ENCODE measurements around the gene ANKRD11. TPM values are rescaled to one million over a fixed set of nuclear protein-coding genes. Genes with fewer than 3 reads are reported as not detected.
A peak's percentile ranks its signal among the peaks of the same experiment; 100 is the strongest.

The ANKRD11 gene
- polyA plus RNA-seq, 1 experiment, result 48.1 TPM

DNA sequence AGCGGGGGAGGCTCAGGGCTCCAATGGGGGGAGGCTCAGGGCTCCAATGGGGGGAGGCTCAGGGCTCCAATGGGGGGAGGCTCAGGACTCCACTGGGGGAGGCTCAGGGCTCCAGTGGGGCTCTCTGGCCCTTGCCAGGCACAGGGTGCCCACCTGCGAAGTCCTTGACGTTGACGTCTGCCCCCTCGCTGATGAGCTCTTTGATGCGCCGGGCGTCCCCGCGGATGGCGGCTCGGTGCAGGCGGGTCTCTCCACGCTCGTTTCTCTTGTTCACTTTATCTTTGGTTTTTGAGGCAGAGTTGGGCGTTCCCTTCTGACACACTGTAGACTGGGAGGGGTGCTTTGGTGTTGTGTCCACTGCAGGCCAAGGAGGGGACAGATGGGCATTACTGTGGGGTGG is 199.9 kb downstream of the ANKRD11 start:
- CTCF ChIA-PET, result interaction anchor here (0.8 to 2.0 kb wide), 2 partner anchors 13 to 28 kb away, joined by 3 to 7 read pairs; no protein-coding TSS in a partner anchor
- no peak overlapping the region for H3K4me3 ChIP-seq (ENCODE audit: low read depth, low read length)
- H3K27ac ChIP-seq (ENCODE audit: low read depth, low read length), result no peak overlapping the region
- TF ChIP-seq, protein P1, sequence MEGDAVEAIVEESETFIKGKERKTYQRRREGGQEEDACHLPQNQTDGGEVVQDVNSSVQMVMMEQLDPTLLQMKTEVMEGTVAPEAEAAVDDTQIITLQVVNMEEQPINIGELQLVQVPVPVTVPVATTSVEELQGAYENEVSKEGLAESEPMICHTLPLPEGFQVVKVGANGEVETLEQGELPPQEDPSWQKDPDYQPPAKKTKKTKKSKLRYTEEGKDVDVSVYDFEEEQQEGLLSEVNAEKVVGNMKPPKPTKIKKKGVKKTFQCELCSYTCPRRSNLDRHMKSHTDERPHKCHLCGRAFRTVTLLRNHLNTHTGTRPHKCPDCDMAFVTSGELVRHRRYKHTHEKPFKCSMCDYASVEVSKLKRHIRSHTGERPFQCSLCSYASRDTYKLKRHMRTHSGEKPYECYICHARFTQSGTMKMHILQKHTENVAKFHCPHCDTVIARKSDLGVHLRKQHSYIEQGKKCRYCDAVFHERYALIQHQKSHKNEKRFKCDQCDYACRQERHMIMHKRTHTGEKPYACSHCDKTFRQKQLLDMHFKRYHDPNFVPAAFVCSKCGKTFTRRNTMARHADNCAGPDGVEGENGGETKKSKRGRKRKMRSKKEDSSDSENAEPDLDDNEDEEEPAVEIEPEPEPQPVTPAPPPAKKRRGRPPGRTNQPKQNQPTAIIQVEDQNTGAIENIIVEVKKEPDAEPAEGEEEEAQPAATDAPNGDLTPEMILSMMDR (IDR thresholded peaks at IDR 0.05; ENCODE audit: low read depth, low read length), result no peak
- POLR2A ChIA-PET, result no interaction called here
- H3K27me3 ChIP-seq (ENCODE audit: control insufficient read depth, insufficient read depth, low read length), result no peaks in the 10 kb centered on the region
- H3K9me3 ChIP-seq (ENCODE audit: control insufficient read depth, insufficient read depth, low read length), result no peaks in the 10 kb centered on the region
- no peak for DNase-seq (ENCODE audit: low read depth, low spot score)

DNA sequence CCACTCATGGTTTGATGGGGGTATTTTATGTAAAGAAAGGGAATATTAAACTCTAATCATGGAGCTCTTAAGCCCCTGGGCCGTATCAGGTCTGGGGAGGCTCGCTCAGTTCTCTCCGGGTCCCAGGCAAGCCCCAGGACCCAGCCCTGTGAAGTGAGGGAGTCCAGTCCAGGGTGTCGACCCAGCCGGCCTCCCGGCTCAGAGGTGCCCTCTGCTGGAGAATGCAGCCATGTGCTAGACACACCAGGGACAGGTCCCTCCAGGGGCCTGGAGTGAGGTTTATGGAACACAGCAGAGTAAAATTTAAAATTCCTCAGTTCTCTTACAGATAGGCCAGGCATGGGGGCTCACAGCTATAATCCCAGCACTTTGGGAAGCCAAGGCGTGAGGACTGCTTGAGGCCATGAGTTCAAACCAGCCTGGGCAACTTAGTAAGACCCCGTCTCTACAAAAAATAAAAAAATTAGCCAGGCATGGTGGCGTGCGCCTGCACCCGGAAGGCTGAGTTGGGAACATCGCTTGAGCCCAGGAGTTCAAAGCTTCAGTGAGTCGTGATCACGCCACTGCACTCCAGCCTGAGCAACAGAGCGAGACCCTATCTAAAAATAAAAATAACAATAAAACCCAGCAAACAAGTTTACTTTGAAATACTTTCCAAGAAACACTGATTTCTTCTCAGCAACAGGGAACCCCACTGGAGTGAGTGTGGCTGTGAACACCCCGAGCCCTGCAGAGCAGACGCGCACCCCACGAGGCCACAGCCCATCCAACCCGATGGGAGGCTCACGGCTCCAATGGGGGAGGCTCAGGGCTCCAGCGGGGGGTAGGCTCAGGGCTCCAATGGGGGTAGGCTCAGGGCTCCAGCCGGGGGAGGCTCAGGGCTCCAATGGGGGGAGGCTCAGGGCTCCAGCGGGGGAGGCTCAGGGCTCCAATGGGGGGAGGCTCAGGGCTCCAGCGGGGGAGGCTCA is 200.6 kb downstream of the ANKRD11 start:
- TF ChIP-seq, protein P1 (IDR thresholded peaks at IDR 0.05; ENCODE audit: low read depth, low read length), result peak; percentile 88
- H3K9me3 ChIP-seq (ENCODE audit: control insufficient read depth, insufficient read depth, low read length), result no peaks in the 10 kb centered on the region; the same call in 1 of the 2 replicates
- H3K27ac ChIP-seq (ENCODE audit: low read depth, low read length), result no peak overlapping the region
- peak; percentile 21 for DNase-seq (ENCODE audit: low read depth, low spot score)
- ChIA-PET POLR2A (no interaction called here), CTCF (interaction anchor here (0.6 to 2.9 kb wide), 18 partner anchors 8 to 440 kb away, joined by 3 to 18 read pairs (median 4); partner anchors contain the start of gene SPG7)
- no peaks in the 10 kb centered on the region for H3K27me3 ChIP-seq (ENCODE audit: control insufficient read depth, insufficient read depth, low read length)
- H3K4me3 ChIP-seq (ENCODE audit: low read depth, low read length), result no peak overlapping the region

DNA sequence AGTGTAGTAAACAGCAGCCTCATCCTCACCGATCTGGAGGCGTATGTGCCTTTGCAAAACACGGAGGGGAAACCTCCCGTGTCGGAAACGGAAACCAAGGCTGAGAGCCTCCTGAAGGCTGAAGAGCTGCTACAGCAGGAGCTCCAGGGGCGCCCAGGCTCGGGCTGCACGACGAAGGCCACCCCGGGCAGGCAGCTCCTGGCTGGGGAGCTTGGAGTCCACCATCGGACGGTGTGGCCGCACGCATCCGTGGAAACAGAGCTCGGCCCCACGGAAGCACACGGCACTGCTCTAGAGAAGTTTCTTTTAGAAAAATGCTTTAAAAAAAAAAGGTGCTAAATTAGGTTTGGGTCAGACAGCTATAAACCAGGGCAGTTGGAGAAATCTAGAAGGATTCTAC is 201.4 kb downstream of the ANKRD11 start:
- ChIA-PET POLR2A (no interaction called here), CTCF (interaction anchor here (0.6 to 2.9 kb wide), 18 partner anchors 8 to 440 kb away, joined by 3 to 18 read pairs (median 4); partner anchors contain the start of gene SPG7)
- no peaks in the 10 kb centered on the region for H3K27me3 ChIP-seq (ENCODE audit: control insufficient read depth, insufficient read depth, low read length)
- TF ChIP-seq, protein P1 (IDR thresholded peaks at IDR 0.05; ENCODE audit: low read depth, low read length), result no peak
- H3K4me3 ChIP-seq (ENCODE audit: low read depth, low read length), result no peak overlapping the region
- H3K9me3 ChIP-seq (ENCODE audit: control insufficient read depth, insufficient read depth, low read length), result no peaks in the 10 kb centered on the region; the same call in 1 of the 2 replicates
- no peak overlapping the region for H3K27ac ChIP-seq (ENCODE audit: low read depth, low read length)
- no peak for DNase-seq (ENCODE audit: low read depth, low spot score)

DNA sequence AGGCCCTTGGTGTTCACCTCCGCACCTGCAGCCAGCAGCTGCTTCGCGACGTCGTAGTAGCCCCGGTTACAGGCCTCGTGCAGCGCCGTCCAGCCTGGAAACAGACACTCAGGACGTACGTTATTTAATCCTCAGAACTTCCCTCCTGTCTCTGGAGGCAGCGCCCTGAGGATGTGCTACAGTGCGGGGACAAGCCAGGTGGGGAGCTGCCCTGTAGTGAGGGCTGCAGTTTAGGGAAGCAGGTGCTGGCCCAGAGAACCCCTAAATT is 201.8 kb downstream of the ANKRD11 start:
- ChIA-PET POLR2A (no interaction called here), CTCF (interaction anchor here (0.6 to 2.9 kb wide), 11 partner anchors 9 to 270 kb away, joined by 3 to 18 read pairs (median 4); partner anchors contain the start of gene SPG7)
- Histone ChIP-seq H3K27ac (ENCODE audit: low read depth, low read length) (no peak overlapping the region), H3K4me3 (ENCODE audit: low read depth, low read length) (no peak overlapping the region), H3K9me3 (ENCODE audit: control insufficient read depth, insufficient read depth, low read length) (peaks cover under 1% of the 10 kb centered on the region; the same call in 1 of the 2 replicates), H3K27me3 (ENCODE audit: control insufficient read depth, insufficient read depth, low read length) (no peaks in the 10 kb centered on the region)
- TF ChIP-seq, protein P1 (IDR thresholded peaks at IDR 0.05; ENCODE audit: low read depth, low read length), result no peak
- no peak for DNase-seq (ENCODE audit: low read depth, low spot score)
